SH-SY5Y (cell line): ENCODE results near the gene KCNB1.

ENCODE experiments used
- GATA2 ChIP-seq: IDR thresholded peaks from 2 replicates; pipeline ENCODE4 v1.6.1; 2011; ENCODE audit warnings: mild to moderate bottlenecking, low read depth, low read length
- GATA3 ChIP-seq: IDR thresholded peaks from 2 replicates; pipeline ENCODE4 v1.6.1; 2011; ENCODE audit warnings: low read depth, mild to moderate bottlenecking, low read length, moderate library complexity

GRCh38 chr20:49352751-49353150, 129.7 kb downstream of the KCNB1 start:
- TF ChIP-seq GATA2 (no peak), GATA3 (no peak)
